ENCODE results near the gene FAM187B.
"Not testable (repeated sequence)": the region's sequence is repeated elsewhere in the genome, so short reads cannot be mapped to it uniquely, and the experiment has no call there.

FAM187B gene

GRCh38 chr19:35213663-35214632, 14.6 kb downstream of the FAM187B start:
- DNase-seq (ENCODE audit: low read depth), result no peak

- DNase-seq (ENCODE audit: low read depth), result no peak
These were observed 16.3 kb downstream of the FAM187B start for GRCh38 chr19:35212241-35212640.

- peak; percentile 73 for DNase-seq (ENCODE audit: low read depth)
These were observed 16.9 kb downstream of the FAM187B start for GRCh38 chr19:35211545-35212230.

GRCh38 chr19:35209646-35210045, 18.9 kb downstream of the FAM187B start:
- DNase-seq (ENCODE audit: low read depth), result no peak

- no peak for DNase-seq (ENCODE audit: low read depth)
These were observed 20.4 kb downstream of the FAM187B start for GRCh38 chr19:35208121-35208520.

GRCh38 chr19:35207391-35207871, 21.1 kb downstream of the FAM187B start:
- no peak for DNase-seq (ENCODE audit: low read depth)

- no peak for DNase-seq (ENCODE audit: low read depth)
These were observed 21.7 kb downstream of the FAM187B start for GRCh38 chr19:35206855-35207254.

- no peak for DNase-seq (ENCODE audit: low read depth)
These were observed 22.2 kb downstream of the FAM187B start for GRCh38 chr19:35206379-35206778.

- DNase-seq (ENCODE audit: low read depth), result no peak
These were observed 22.7 kb downstream of the FAM187B start for GRCh38 chr19:35205733-35206323.

GRCh38 chr19:35204799-35205732, 23.5 kb downstream of the FAM187B start:
- DNase-seq (ENCODE audit: low read depth), result no peak

- DNase-seq (ENCODE audit: low read depth), result no peak
These were observed 25.5 kb downstream of the FAM187B start for GRCh38 chr19:35202722-35203688.

- no peak for DNase-seq (ENCODE audit: low read depth)
These were observed 29.1 kb downstream of the FAM187B start for GRCh38 chr19:35199481-35199880.

GRCh38 chr19:35196861-35197260, 31.7 kb downstream of the FAM187B start:
- DNase-seq (ENCODE audit: low read depth), result not testable (repeated sequence)

GRCh38 chr19:35195830-35196229, 32.7 kb downstream of the FAM187B start:
- DNase-seq (ENCODE audit: low read depth), result no peak

GRCh38 chr19:35194012-35194984, 34.2 kb downstream of the FAM187B start:
- DNase-seq (ENCODE audit: low read depth), result no peak

- no peak for DNase-seq (ENCODE audit: low read depth)
These were observed 43.7 kb downstream of the FAM187B start for GRCh38 chr19:35184884-35185283.

GRCh38 chr19:35184267-35184666, 44.3 kb downstream of the FAM187B start:
- no peak for DNase-seq (ENCODE audit: low read depth)

GRCh38 chr19:35181387-35181786, 47.2 kb downstream of the FAM187B start:
- DNase-seq (ENCODE audit: low read depth), result no peak

- DNase-seq (ENCODE audit: low read depth), result no peak
These were observed 48.7 kb downstream of the FAM187B start for GRCh38 chr19:35179830-35180229.
